Measurements from ENCODE around the gene TREX2.

Gene TREX2

DNA sequence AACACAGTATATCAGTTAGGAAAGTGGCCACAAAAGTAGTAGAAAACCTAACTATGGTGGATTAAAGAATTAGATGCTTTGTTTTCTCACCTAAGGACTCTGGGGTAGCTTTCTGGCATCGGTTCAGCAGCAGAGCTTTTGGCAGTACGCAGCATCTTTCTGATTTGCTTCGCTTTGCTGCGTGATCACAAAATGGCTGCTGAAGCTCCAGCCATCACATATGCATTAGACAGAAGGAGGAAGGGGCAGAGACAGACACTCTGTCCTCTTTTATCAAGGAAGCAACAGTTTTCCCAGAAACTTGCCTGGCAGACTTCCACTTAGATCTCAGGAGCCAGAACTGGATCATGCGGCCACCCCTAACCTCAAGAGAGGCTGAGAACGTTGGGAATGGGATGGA is 15.1 kb downstream of the TREX2 start:
- TF ChIP-seq, protein P1, sequence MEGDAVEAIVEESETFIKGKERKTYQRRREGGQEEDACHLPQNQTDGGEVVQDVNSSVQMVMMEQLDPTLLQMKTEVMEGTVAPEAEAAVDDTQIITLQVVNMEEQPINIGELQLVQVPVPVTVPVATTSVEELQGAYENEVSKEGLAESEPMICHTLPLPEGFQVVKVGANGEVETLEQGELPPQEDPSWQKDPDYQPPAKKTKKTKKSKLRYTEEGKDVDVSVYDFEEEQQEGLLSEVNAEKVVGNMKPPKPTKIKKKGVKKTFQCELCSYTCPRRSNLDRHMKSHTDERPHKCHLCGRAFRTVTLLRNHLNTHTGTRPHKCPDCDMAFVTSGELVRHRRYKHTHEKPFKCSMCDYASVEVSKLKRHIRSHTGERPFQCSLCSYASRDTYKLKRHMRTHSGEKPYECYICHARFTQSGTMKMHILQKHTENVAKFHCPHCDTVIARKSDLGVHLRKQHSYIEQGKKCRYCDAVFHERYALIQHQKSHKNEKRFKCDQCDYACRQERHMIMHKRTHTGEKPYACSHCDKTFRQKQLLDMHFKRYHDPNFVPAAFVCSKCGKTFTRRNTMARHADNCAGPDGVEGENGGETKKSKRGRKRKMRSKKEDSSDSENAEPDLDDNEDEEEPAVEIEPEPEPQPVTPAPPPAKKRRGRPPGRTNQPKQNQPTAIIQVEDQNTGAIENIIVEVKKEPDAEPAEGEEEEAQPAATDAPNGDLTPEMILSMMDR (IDR thresholded peaks at IDR 0.05; ENCODE audit: insufficient read depth, low read length, poor library complexity, severe bottlenecking), result no peak
- no peak overlapping the region for H3K4me3 ChIP-seq (replicated peaks; ENCODE audit: low read depth, low read length)
- no peak for DNase-seq (ENCODE audit: extremely low read depth, insufficient read length)
- H3K36me3 ChIP-seq (ENCODE audit: control insufficient read depth, insufficient read depth, low read length), result no peaks in the 10 kb centered on the region
- H3K27me3 ChIP-seq (replicated peaks; ENCODE audit: control insufficient read depth, insufficient read depth, low read length), result no peaks in the 10 kb centered on the region

DNA sequence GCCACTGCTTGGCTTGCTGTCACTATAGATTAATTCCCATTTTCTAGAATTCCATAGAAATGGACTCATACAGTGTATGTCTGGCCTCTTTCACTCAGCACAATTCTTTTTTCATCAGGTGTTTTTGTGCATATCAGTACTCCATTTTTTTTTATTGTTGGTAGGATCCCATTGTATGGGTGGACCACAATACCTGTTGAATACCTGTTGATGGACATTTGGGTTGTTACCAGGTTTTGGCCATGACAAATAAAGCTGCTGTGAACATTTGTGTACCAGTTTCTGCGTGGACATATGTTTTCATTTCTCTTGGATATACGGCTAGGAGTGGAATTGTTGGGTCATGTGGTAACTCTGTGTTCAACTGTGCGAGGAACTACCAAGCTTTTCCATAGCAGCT is 19.7 kb downstream of the TREX2 start:
- TF ChIP-seq, protein P1 (IDR thresholded peaks at IDR 0.05; ENCODE audit: insufficient read depth, low read length, poor library complexity, severe bottlenecking), result no peak
- no peak for DNase-seq (ENCODE audit: extremely low read depth, insufficient read length)
- no peaks in the 10 kb centered on the region for H3K27me3 ChIP-seq (replicated peaks; ENCODE audit: control insufficient read depth, insufficient read depth, low read length)

DNA sequence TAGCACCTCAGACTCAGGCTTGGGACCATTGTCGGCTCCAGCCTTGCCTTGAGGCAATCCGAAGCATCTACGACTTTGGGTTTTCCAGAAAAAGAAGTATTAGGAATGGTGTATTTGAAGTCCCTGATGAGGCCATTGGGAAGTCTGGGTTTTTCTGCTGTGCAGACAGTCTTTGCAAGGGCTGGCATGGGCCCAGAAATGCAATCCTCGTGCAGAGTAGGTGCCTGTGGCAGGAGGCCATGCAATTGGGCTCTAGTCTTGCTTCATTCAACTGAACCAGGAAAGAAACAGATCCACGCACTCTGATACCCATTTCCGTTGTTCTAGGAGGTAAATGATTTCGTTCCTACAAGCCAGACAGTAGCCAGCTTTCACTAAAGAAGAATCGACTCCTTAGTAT is 22.2 kb downstream of the TREX2 start:
- TF ChIP-seq, protein P1 (IDR thresholded peaks at IDR 0.05; ENCODE audit: insufficient read depth, low read length, poor library complexity, severe bottlenecking), result no peak
- DNase-seq (ENCODE audit: extremely low read depth, insufficient read length), result no peak
- Histone ChIP-seq H3K27me3 (replicated peaks; ENCODE audit: control insufficient read depth, insufficient read depth, low read length) (no peaks in the 10 kb centered on the region), H3K4me3 (replicated peaks; ENCODE audit: low read depth, low read length) (no peak overlapping the region), H3K36me3 (ENCODE audit: control insufficient read depth, insufficient read depth, low read length) (no peaks in the 10 kb centered on the region; the same call in none of the 2 replicates)

More for the DNA sequence above, 19.7 kb downstream of the TREX2 start:
- H3K4me3 ChIP-seq (replicated peaks; ENCODE audit: low read depth, low read length), result no peak overlapping the region
- H3K36me3 ChIP-seq (ENCODE audit: control insufficient read depth, insufficient read depth, low read length), result no peaks in the 10 kb centered on the region; the same call in none of the 2 replicates

DNA sequence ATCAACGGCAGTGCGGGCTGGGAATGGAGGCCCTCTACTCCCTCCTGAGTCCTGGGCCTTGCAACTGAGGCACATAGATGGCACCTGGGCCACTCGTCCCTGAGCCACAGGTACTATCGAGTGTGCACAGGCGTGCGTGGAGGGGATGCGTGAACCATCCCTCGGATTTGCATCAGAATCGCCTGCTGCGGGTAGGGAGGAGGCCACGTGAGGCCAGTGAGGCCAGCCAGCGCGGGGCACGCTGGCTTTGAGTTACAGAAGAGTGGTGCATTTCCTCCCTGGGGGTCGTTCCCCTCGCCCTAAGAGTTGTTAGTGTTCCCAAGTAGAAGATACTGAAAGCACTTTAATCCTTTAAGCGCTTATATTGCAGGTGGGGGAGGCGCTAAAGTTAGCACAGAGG is 24.0 kb downstream of the TREX2 start:
- no peaks in the 10 kb centered on the region for H3K27me3 ChIP-seq (replicated peaks; ENCODE audit: control insufficient read depth, insufficient read depth, low read length)
- no peaks in the 10 kb centered on the region; the same call in none of the 2 replicates for H3K36me3 ChIP-seq (ENCODE audit: control insufficient read depth, insufficient read depth, low read length)
- TF ChIP-seq, protein P1 (IDR thresholded peaks at IDR 0.05; ENCODE audit: insufficient read depth, low read length, poor library complexity, severe bottlenecking), result no peak

DNA sequence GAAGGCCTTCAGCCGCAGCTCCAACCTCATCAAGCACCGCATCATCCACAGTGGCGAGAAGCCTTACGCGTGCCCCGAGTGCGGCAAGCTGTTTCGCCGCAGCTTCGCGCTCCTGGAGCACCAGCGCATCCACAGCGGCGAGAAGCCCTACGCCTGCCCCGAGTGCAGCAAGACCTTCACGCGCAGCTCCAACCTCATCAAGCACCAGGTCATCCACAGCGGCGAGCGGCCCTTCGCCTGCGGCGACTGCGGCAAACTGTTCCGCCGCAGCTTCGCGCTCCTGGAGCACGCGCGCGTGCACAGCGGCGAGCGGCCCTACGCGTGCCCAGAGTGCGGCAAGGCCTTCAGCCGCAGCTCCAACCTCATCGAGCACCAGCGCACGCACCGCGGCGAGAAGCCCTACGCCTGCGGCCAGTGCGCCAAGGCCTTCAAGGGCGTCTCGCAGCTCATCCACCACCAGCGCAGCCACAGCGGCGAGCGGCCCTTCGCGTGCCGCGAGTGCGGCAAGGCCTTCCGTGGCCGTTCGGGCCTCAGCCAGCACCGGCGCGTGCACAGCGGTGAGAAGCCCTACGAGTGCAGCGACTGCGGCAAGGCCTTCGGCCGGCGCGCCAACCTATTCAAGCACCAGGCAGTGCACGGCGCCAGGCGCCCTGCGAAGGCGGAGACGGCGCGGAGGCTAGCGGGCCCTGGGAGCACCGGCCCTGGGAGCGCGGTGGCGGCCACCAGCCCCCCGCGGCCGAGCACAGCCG is 24.8 kb downstream of the TREX2 start:
- TF ChIP-seq, protein P1 (IDR thresholded peaks at IDR 0.05; ENCODE audit: insufficient read depth, low read length, poor library complexity, severe bottlenecking), result no peak
- no peak overlapping the region for H3K4me3 ChIP-seq (replicated peaks; ENCODE audit: low read depth, low read length)
- DNase-seq (ENCODE audit: extremely low read depth, insufficient read length), result no peak
- H3K27me3 ChIP-seq (replicated peaks; ENCODE audit: control insufficient read depth, insufficient read depth, low read length), result no peaks in the 10 kb centered on the region
- no peaks in the 10 kb centered on the region; the same call in none of the 2 replicates for H3K36me3 ChIP-seq (ENCODE audit: control insufficient read depth, insufficient read depth, low read length)

More for the DNA sequence above, 24.0 kb downstream of the TREX2 start:
- no peak overlapping the region for H3K4me3 ChIP-seq (replicated peaks; ENCODE audit: low read depth, low read length)
- DNase-seq (ENCODE audit: extremely low read depth, insufficient read length), result no peak

Data from GM06990 (cell line).